ENCODE data around the gene LILRB3.
A peak's percentile ranks its signal among the peaks of the same experiment; 100 is the strongest.
"Not testable (repeated sequence)": the region's sequence is repeated elsewhere in the genome, so short reads cannot be mapped to it uniquely, and the experiment has no call there.

Gene LILRB3

DNA sequence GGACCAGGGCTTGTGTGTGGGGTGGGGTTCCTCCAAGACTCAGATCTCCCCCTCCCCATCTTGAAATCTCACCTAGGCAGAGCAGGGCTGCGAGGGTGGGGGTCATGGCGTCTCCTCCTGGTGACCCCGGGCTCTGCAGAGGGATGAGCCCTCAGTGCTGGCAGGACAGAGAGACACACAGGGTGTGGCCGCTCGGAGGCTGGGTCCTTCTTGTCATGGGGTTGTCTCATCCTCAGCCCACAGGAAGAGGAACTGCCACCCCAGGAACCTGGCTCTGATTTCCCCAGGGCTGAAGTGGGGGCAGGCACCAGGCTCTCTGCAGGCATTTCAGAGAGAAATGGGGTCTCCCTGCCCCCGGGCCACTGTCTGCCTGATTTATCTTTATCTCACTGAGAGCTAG is 19.8 kb upstream of the LILRB3 start, which contains the start of gene LILRA6:
LILRA6 (minus strand) TSS at position 145 of the 400 bp plus-strand sequence.
- not testable (repeated sequence) for DNase-seq (ENCODE audit: low read depth in 2 of 2)

DNA sequence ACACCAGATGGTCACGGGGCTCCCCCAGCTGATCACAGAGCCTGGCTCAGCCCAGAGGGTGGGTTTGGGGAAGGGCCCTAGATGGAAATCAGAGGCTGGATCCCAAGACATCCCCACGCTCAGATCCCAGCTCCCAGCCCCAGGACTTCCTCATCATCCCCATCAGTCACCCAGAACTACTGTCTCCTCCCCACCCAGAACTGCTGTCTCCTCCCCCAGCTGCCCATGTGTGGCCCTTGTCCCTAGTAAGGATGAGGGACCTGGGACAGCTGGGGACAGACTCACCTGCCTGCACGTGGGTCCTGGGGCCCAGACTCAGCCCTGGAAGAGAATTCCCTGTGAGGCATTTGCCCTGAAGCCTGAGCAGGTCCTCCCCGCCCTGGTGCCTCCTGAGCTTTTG is 19.4 kb upstream of the LILRB3 start:
- DNase-seq (ENCODE audit: low read depth in 2 of 2), result not testable (repeated sequence)

DNA sequence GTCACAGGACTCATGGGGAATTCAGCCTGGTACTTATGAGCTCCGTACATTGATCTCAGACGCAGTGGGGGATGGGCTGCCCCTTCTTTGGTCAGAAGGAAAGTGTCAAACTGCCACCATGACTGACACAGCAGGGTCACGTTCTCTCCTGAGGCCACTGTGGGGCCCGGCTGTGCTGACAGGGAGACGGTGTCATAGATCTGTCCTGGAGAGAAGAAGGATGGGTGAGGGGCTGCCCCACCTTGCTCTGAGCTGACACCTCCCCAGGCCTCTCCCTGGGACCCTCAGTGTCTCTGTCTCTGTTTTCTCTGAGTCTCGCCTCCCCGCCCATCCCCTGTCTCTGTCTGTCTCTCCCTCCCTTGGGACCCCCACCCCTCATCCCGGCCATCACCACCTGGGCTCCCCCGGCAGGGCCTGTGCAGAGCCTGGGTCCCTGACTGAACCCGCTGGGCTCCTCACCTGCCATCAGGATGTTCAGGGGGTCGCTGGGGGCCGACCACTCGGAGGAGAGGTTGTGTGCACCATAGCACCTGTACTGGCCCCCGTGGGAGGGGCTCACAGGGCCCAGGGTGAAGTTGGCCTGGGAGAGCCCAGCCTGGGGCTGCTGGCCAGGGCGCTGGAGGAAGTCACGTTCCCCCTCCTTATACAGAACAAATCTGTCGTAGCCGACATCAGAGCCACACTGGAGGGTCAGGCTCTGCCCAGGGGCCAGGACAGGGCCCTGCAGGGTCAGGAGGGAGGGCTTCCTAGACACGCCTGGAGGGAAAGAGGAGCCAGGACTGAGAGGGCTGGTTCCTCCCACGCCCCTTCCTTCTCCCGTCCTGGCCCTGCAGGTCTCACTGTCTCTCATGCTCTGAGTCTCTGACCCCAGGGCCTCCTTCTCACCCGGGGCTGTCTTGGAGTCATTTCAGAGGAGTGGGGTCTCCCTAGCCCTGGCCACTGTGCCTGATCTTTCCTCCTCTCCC is 17.8 kb upstream of the LILRB3 start:
- not testable (repeated sequence) for DNase-seq (ENCODE audit: low read depth in 2 of 2)

GRCh38 chr19:54239491-54240371 is 16.9 kb upstream of the LILRB3 start:
- not testable (repeated sequence) for DNase-seq (ENCODE audit: low read depth in 2 of 2)

DNA sequence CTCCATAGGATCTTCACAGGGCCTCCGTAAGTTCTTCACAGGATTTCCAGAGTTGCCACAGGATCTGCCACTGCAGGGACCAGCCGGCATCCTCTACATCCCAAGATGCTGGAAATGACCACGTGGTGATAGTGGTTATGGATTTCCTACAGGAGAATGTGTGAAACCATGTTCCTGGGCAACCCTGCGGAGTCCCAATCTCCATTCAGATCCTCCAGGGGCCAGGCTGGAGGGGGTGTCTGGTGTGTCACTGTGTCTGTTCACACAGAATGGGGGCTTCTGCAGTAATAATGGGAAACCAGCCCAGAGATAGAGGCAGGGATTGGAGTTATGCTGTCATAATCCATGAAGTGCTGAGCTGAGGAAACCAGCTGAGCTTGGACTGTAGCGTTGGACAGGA is 11.1 kb upstream of the LILRB3 start:
- DNase-seq (ENCODE audit: low read depth in 2 of 2), result no peak

DNA sequence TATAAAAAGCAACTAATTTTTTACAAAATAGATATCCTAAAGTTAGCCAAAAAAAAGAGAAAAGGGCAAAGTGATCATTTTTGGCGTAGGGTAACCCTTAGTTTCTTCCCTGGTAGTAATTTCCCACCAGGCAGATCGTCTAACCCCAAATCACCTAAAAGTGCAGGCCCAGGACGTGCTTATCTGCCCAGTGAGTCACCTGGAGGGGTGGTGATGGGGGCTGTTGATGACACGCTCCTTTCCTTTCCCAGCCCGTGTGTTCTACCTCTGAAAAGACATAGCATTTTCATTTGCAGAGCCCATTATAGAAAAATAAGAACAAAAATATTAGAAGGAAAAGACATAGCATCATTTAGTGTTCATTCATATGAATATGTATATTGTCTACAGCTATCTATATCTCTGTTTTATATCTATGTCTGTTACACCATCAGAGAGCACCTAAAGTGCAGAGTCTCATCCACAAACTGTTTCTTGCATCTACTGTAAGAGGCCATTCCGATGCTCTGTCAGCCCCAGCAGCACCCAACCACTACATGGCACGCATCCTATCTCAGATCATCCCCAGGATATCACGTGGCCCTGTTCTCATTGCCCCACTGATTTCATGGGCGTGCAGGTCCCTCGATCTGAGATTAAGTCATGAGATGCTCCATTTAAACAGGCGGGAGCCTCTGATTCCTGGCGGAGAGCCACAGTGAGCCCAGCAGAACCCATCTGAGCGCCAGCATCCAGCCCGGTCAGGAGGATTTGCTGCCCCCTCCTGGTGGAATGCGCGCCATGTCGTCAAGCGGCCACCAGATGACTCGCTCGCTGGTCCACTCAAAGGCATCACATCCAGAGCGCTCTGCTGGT is 8.5 kb upstream of the LILRB3 start:
- DNase-seq (ENCODE audit: low read depth in 2 of 2), result peak; percentile 68 to 73

GRCh38 chr19:54230031-54230430 is 7.2 kb upstream of the LILRB3 start:
- no peak for DNase-seq (ENCODE audit: low read depth in 2 of 2)

GRCh38 chr19:54229146-54229545 is 6.3 kb upstream of the LILRB3 start:
- no peak for DNase-seq (ENCODE audit: low read depth in 2 of 2)

- DNase-seq (ENCODE audit: low read depth in 2 of 2), result not testable (repeated sequence)
These were observed 1.8 kb upstream of the LILRB3 start for GRCh38 chr19:54224619-54225018.

- DNase-seq (ENCODE audit: low read depth in 2 of 2), result not testable (repeated sequence)
These were observed 1.1 kb upstream of the LILRB3 start for GRCh38 chr19:54223937-54224281.

- DNase-seq (ENCODE audit: low read depth in 2 of 2), result not testable (repeated sequence)
These were observed 600 bp upstream of the LILRB3 start for GRCh38 chr19:54223277-54223936.

- not testable (repeated sequence) for DNase-seq (ENCODE audit: low read depth in 2 of 2)
These were observed 860 bp downstream of the LILRB3 start for GRCh38 chr19:54221947-54222346.

- not testable (repeated sequence) for DNase-seq (ENCODE audit: low read depth in 2 of 2)
These were observed 3.1 kb downstream of the LILRB3 start for GRCh38 chr19:54219702-54220101.

- no peak for DNase-seq (ENCODE audit: low read depth in 2 of 2)
These were observed 3.7 kb downstream of the LILRB3 start for GRCh38 chr19:54218960-54219661.

DNA sequence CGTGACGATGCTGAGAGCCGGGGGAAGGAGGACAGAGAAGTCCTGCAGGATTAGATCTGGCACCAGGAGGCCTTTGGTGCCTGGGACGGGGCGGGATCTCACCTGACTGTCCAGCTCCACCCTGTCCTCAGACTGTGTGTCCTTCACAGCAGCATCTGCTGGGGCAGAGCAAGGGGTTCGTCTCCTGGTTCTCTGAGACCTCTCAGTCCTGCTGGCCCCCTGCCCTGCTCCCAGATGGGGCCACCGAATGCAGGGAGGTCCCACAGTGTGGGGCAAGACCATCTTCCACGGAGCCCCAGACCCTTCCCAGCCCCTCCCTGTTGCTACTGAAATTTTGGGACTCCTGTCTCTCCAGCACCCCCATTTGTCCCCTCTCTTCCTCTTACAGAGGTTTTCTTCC is 4.5 kb downstream of the LILRB3 start:
- no peak for DNase-seq (ENCODE audit: low read depth in 2 of 2)

DNA sequence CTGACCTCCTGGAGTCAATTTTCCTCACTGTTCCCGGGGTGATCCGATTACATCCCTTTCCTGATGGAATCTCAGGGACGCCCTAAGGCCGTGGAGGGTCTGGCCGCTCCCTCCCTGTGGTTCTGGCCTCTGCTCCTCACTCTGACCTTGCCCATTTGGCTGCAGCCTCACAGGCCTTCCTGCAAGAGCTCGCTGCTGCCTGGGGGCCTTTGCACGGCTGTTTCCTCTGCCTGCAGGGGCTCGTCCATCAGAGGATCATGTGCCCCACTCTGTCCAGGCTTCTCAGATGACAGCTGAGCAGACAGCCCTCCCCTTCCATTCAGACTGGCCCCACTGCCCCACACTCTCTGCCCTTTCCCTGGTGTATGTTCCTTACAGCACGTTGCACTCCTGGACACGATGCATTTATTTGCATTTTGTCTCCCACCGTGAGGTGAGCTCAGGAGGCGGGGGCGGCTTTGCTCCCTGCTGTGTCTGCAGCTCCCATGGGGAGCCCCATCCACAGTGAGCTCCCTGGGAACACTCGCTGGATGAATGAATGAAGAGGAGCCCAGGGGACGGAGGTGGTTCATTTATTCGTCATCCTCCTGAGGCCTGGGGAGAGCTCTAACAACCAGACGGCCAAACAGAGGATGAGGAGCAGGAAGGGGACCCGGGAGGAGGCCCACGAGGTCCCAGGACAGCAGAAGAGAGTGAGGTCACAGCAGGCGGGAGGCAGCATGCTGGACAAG is 5.1 kb downstream of the LILRB3 start:
- not testable (repeated sequence) for DNase-seq (ENCODE audit: low read depth in 2 of 2)

DNA sequence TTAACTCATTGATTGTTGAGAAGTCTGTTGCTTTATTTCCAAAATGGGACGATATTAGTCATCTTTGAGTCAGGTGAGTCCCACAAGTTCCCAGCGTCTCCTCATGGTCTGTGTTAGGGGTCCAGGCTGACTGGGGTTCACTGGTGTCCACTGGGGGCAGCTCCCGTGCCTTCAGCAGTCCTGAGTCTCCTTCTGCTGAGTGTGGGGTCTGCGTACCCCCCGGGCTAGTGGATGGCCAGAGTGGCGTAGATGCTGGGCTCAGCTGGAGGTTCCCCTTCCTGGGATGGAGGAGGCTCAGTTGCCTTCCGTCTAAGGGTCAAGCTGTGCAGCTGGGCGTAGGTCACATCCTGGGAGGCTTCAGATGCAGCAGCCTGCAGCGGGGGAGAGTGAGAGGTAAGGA is 5.9 kb downstream of the LILRB3 start:
- DNase-seq (ENCODE audit: low read depth in 2 of 2), result no peak

- DNase-seq (ENCODE audit: low read depth in 2 of 2), result not testable (repeated sequence)
These were observed 8.1 kb downstream of the LILRB3 start for GRCh38 chr19:54214734-54215133.

DNA sequence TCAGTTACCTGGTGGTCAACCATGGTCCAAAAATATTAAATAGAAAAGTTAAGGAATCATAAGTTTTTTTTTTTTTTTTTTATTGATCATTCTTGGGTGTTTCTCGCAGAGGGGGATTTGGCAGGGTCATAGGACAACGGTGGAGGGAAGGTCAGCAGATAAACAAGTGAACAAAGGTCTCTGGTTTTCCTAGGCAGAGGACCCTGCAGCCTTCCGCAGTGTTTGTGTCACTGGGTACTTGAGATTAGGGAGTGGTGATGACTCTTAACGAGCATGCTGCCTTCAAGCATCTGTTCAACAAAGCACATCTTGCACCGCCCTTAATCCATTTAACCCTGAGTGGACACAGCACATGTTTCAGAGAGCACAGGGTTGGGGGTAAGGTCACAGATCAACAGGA is 8.6 kb downstream of the LILRB3 start:
- not testable (repeated sequence) for DNase-seq (ENCODE audit: low read depth in 2 of 2)

GRCh38 chr19:54211235-54211634 is 11.6 kb downstream of the LILRB3 start:
- no peak for DNase-seq (ENCODE audit: low read depth in 2 of 2)
